GM21786 (cell line): ENCODE data around the gene BAZ2B.
"Not testable (repeated sequence)": the region's sequence is repeated elsewhere in the genome, so short reads cannot be mapped to it uniquely, and the experiment has no call there.

Experiments
- ATAC-seq: cut with Tn5 transposase; IDR thresholded peaks from one replicate; pipeline ENCODE4 v1.9.1; 2021; ENCODE audit not compliant: unreplicated experiment

The BAZ2B gene

GRCh38 chr2:159616286-159616701 is at the start of gene BAZ2B:
Gene BAZ2B, minus strand, starts transcription at chr2:159616548. Its CDS starts 137,829 bp downstream, at chr2:159478719.
- no peak for ATAC-seq

- no peak for ATAC-seq
Observed at GRCh38 chr2:159661286-159661685, 44.9 kb upstream of the BAZ2B start.

GRCh38 chr2:159658881-159659873 is 42.8 kb upstream of the BAZ2B start:
- no peak for ATAC-seq

GRCh38 chr2:159653962-159654361 is 37.6 kb upstream of the BAZ2B start:
- no peak for ATAC-seq

GRCh38 chr2:159651884-159652283 is 35.5 kb upstream of the BAZ2B start:
- no peak for ATAC-seq

- ATAC-seq = no peak
Observed at GRCh38 chr2:159650574-159650973, 34.2 kb upstream of the BAZ2B start.

- no peak for ATAC-seq
Observed at GRCh38 chr2:159648643-159649042, 32.3 kb upstream of the BAZ2B start.

GRCh38 chr2:159647667-159648066 is 31.3 kb upstream of the BAZ2B start:
- no peak for ATAC-seq

- ATAC-seq = no peak
Observed at GRCh38 chr2:159640176-159640575, 23.8 kb upstream of the BAZ2B start.

- ATAC-seq = no peak
Observed at GRCh38 chr2:159639712-159640111, 23.4 kb upstream of the BAZ2B start.

- no peak for ATAC-seq
Observed at GRCh38 chr2:159639071-159639470, 22.7 kb upstream of the BAZ2B start.

- no peak for ATAC-seq
Observed at GRCh38 chr2:159637988-159638501, 21.7 kb upstream of the BAZ2B start.

- no peak for ATAC-seq
Observed at GRCh38 chr2:159637240-159637639, 20.9 kb upstream of the BAZ2B start.

GRCh38 chr2:159635006-159635789 is 18.9 kb upstream of the BAZ2B start:
- ATAC-seq = no peak

GRCh38 chr2:159633219-159633618 is 16.9 kb upstream of the BAZ2B start:
- no peak for ATAC-seq

- ATAC-seq = not testable (repeated sequence)
Observed at GRCh38 chr2:159625628-159626027, 9.3 kb upstream of the BAZ2B start.

GRCh38 chr2:159623436-159623835 is 7.1 kb upstream of the BAZ2B start:
- ATAC-seq = no peak

GRCh38 chr2:159622966-159623365 is 6.6 kb upstream of the BAZ2B start:
- ATAC-seq = no peak

GRCh38 chr2:159620796-159621195 is 4.4 kb upstream of the BAZ2B start:
- ATAC-seq = no peak

GRCh38 chr2:159617646-159618045 is 1.3 kb upstream of the BAZ2B start:
- ATAC-seq = no peak

- no peak for ATAC-seq
Observed at GRCh38 chr2:159617100-159617499, 752 bp upstream of the BAZ2B start.
